IPS-18c (cell line): ENCODE measurements around the gene LRP2.
"Not testable (repeated sequence)": the region's sequence is repeated elsewhere in the genome, so short reads cannot be mapped to it uniquely, and the experiment has no call there.

ENCODE experiments used
- H3K4me3 ChIP-seq: 2 replicates; pipeline ENCODE4 v1.7.0; 2013; ENCODE audit warnings: low read depth, mild to moderate bottlenecking, low read length, moderate library complexity; ENCODE audit not compliant: insufficient read depth
- H3K9me3 ChIP-seq: one replicate; pipeline ENCODE4 v1.6.1; 2013; ENCODE audit warnings: mild to moderate bottlenecking, low read length, moderate library complexity; ENCODE audit not compliant: control insufficient read depth, insufficient read depth

LRP2 gene

GRCh38 chr2:169358016-169358415 is 4.3 kb downstream of the LRP2 start:
- no peaks in the 10 kb centered on the region for H3K9me3 ChIP-seq
- H3K4me3 ChIP-seq = no peak overlapping the region

GRCh38 chr2:169354244-169354643 is 8.1 kb downstream of the LRP2 start:
- Histone ChIP-seq H3K9me3 (no peaks in the 10 kb centered on the region), H3K4me3 (no peak overlapping the region)

DNA sequence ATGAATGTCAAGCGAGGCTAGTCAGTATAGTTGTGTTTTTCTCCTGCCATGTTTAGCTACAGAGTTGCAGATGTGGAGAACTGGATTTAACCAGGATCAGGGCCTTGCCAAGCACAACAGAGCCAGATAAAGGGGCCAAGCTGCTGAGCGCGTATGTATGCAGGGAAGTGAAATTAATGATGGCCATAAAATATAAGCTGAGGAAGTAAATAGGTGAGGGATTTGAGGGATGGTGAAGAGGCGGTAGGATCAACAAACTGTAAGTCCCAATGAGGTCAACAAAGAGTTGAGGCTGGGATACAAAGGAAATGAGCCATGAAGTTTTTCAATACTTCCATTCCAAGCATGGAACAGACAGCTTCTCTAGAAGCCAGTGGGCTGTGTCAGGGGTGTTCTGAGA is 10.6 kb downstream of the LRP2 start:
- Histone ChIP-seq H3K9me3 (no peaks in the 10 kb centered on the region), H3K4me3 (no peak overlapping the region)

DNA sequence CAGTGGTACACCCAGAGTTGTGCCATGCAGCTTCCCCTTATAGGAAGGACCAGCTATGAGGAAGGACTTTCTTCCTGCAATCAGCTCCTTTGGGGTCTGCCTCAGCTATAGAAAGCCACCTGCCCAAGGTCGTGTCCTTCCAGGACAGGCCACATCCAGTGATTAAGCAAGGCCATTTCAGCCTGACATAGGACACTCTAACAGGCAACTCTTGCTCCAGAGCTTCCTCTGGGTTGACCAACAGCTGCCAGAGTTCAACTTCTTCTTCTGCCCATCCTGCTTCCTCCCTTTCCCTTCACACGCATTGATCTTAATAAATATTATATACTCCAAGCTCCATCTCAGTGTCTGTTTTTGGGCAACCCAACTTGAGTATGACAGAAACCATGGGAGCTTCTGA is 12.8 kb downstream of the LRP2 start:
- H3K9me3 ChIP-seq = no peaks in the 10 kb centered on the region
- no peak overlapping the region for H3K4me3 ChIP-seq

DNA sequence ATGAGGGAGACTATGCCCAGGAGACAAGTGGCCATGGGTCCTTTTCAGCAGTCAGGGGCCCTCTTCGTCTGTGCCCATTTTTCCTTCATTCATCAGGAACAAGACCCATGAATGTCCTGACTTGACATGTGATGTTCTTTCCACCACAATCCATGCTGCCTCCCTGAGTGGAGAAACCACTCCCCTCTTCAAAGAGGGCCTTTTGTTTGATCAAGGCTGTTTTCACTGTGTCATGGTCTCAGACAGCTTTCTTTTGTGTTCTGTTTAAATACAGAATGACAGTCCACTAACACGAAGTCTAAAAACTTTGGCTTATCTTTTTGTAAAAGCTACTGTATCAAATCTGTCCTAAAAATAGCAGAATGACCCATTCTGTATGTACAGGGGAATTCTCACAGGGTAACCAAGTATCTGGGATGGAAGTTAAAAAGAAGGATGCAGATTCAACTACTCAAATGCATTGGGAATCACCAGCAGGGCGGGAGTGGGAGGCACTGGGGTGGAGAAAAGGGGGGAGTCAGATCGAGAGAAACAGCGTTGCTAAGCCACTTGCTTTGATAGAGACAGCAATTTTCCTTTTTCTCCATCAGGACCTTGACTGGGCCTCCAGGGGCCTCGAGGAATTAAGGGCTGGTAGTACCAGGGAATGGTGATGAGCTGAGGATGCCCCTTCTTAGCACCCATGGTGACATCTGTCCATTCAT is 13.9 kb downstream of the LRP2 start:
- Histone ChIP-seq H3K9me3 (no peaks in the 10 kb centered on the region), H3K4me3 (no peak overlapping the region)

DNA sequence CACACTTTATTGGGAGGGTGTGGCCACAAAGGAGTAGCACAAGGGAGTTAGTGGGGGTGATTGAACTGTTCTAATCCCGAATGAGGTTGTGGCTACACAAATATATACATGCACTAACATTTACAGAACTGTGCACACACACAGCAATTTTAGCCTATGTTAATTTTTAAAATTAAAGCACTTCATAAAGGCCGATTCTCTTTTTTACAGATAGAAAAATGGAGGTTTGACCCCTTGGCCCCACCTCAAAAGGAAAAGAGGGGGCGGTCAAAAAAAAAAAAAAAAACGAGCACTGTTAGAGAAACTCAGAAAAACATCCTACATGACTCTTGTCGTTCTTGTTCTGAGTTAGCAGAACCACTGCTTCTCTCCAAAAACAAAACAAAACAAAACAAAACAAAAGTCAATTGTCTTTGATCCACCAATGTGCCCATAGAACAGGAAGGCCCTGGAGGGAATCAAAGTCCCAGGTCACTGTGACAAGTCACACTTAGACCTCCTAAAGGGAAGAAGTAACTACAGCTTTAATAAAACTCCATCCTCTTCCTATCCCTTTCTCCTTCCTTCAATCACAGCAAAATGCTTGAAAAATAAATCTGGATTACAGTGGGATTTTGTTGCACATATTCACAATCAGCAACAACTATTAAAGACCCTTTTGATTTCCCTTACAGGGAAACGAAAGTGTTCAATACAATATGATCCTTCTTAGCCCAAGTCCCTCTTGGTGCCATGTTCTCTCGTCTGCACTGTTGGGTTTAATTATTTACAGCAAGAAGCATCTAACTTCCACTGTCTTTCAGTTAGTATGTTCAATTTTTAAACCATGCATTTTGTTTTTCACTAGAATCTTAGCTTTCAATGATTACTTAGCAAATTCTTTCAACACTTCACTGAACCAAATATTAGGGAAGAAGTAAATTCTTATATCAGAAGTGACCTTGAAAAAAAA is 16.6 kb downstream of the LRP2 start:
- Histone ChIP-seq H3K4me3 (no peak overlapping the region), H3K9me3 (peaks cover under 1% of the 10 kb centered on the region)

GRCh38 chr2:169344736-169345485 is 17.4 kb downstream of the LRP2 start:
- Histone ChIP-seq H3K9me3 (peaks cover 3% of the 10 kb centered on the region), H3K4me3 (no peak overlapping the region)

- Histone ChIP-seq H3K9me3 (peaks cover 3% of the 10 kb centered on the region), H3K4me3 (no peak overlapping the region)
These were observed 19.1 kb downstream of the LRP2 start for GRCh38 chr2:169343202-169343601.

DNA sequence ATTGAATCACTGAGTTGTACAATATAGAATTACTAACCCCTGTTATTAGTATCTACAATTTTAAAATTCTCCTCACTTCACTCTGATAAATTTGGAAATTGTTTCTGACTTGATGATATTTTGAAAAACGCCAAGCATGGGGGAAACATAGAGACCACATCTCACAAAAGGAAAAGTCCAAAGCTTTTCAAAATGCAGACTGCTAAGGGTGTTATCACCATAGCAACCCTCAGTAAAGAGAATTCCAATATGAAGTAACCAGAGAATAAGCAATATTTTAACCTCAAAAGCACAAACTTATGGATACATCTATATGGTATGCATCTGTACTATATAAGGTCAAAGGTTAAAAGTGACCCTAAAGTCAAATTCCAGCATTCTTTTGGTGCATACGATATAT is 22.7 kb downstream of the LRP2 start:
- Histone ChIP-seq H3K4me3 (no peak overlapping the region), H3K9me3 (peaks cover 3% of the 10 kb centered on the region)

DNA sequence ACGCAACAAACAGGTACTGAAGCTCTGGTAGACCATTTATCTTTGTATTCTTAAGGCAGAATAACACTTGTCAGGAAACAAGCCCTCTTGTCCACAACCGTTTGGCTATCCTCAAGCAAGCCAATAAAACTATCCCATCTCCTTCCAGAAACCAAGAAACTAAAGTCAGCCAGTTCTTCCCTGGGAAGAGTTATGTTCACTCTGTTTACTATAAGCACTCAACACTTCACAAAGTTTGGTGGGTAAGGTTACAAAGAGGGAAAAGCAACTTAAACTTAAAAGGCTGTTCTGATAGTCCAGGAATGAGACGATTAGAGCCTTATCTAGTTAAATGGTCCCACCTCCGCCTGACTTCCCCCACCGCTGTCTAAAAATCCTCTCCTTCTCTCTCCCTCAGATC is 25.6 kb downstream of the LRP2 start:
- peaks cover 3% of the 10 kb centered on the region for H3K9me3 ChIP-seq

DNA sequence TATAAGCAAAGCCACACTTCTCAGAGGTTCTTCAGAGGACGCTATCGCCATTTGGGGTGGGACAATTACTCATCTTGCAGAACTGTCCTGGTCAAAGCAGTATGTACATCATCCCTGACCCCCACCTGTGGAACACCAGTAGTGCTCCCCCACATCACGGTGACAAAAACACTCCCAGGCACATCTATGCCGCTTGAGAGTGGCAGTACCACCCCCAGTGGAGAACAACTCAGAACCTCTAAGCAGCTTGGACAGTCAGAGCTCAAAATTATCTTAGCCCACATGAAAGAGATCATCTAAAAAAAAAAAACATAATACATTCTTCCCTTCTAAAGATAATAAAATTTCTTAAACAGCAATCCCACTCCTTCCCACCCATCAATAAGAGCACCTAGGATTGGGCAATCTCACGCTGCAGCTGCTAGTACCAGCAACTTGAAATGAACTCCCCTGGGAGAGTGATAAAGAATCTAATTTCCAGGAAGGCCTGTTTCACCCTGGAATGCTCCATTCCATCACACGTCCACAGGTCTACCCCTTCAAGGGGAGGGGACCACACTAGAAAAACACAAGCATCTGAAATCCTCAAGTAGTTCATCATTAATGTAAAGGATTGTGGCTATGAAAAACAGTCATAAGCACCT is 31.7 kb downstream of the LRP2 start:
- Histone ChIP-seq H3K4me3 (no peak overlapping the region), H3K9me3 (peaks cover 3% of the 10 kb centered on the region)

More for the DNA sequence above, 25.6 kb downstream of the LRP2 start:
- H3K4me3 ChIP-seq = no peak overlapping the region

DNA sequence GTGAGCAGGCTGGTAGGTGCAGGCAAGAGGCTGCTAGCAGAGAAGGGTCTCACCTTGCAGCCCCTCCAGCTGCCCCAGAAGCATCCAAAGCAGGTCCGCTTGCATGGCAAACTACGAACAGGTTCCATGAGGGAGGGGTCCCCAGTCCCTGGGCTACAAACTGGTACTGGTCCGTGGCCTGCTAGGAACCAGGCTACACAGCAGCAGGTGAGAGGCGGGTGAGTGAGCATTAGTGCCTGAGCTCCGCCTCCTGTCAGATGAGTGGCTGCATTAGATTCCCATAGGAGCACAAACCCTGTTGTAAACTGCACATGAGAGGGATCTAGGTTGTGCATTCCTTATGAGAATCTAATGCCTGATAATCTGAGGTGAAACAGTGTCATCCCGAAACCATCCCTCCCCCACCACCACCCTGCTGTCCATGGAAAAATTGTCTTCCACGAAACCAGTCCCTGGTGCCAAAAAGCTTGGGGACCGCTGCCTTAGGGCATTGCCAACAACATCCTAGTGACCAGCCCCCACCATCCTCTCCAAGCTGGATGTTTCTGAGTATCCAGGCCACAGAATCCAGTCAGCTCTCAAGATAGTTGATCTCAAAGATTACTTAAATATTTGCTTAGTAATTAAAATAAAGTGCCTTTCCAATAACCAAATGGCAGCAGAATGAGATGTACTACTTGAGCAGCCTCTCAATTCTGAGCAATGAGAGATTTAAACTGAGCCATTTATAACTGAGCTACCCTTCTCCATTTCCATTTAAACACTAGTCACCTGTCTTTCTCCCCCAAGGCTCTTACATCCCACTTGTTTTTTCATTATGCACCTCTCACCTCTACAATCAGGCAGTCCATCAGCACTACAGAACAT is 32.4 kb downstream of the LRP2 start:
- Histone ChIP-seq H3K4me3 (no peak overlapping the region), H3K9me3 (peaks cover 3% of the 10 kb centered on the region)

GRCh38 chr2:169328785-169329184 is 33.5 kb downstream of the LRP2 start:
- Histone ChIP-seq H3K4me3 (no peak overlapping the region), H3K9me3 (peaks cover 3% of the 10 kb centered on the region)

DNA sequence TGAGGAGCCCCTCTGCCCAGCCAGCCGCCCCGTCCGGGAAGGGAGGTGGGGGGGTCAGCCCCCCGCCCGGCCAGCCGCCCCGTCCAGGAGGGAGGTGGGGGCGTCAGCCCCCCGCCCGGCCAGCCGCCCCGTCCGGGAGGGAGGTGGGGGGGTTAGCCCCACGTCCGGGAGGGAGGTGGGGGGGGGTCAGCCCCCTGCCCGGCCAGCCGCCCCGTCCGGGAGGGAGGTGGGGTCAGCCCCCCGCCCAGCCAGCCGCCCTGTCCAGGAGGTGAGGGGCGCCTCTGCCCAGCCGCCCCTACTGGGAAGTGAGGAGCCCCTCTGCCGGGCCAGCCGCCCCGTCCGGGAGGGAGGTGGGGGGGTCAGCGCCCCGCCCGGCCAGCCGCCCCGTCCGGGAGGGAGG is 34.5 kb downstream of the LRP2 start:
- H3K4me3 ChIP-seq, H3K9me3 ChIP-seq: not testable (repeated sequence)

- H3K4me3 ChIP-seq, H3K9me3 ChIP-seq: not testable (repeated sequence)
These were observed 36.4 kb downstream of the LRP2 start for GRCh38 chr2:169325886-169326285.

DNA sequence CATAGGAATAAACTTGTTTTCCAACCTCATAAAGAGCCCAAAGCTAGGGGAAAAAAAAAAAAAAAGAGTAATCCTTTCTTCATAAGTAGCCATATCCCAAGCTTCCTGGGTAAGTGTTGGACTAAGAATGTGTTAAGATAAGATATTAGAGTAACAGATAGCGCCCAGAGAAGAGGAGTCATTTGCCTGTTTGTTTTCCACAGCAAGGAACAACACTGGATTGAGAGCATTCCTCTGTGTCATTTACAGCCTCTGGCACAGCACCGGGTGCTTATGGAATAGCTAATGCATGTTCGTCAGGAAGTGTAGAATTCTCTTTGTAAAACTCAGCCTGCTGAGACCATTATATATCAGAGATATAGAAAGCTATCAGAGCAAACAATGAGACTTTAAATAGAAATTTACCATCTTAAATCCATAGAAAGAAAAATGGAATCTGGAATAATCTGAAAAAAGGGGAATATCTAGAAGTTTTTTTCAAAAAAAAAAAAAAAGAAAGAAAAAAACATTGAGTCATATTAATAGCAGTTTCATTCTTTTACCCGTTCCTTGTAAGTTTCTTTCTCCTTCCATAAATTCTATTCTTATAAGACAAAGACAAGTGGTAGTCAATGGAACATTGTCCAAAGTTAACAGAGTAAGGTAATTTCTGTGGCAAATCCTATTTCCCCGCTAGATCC is 37.6 kb downstream of the LRP2 start:
- H3K9me3 ChIP-seq = peaks cover 3% of the 10 kb centered on the region

More for the DNA sequence above, 37.6 kb downstream of the LRP2 start:
- no peak overlapping the region for H3K4me3 ChIP-seq
